Measurements from ENCODE around the gene RHOH.
A peak's percentile ranks its signal among the peaks of the same experiment; 100 is the strongest.

RHOH gene

GRCh38 chr4:40190019-40190418 is 6.8 kb upstream of the RHOH start:
- DNase-seq, result peak; percentile 74

- DNase-seq, result no peak
Measured at GRCh38 chr4:40190465-40190864, 6.4 kb upstream of the RHOH start.

GRCh38 chr4:40190880-40191815 is 5.7 kb upstream of the RHOH start:
- peak; percentile 49 for DNase-seq

GRCh38 chr4:40192114-40193015 is 4.5 kb upstream of the RHOH start:
- DNase-seq, result no peak

DNA sequence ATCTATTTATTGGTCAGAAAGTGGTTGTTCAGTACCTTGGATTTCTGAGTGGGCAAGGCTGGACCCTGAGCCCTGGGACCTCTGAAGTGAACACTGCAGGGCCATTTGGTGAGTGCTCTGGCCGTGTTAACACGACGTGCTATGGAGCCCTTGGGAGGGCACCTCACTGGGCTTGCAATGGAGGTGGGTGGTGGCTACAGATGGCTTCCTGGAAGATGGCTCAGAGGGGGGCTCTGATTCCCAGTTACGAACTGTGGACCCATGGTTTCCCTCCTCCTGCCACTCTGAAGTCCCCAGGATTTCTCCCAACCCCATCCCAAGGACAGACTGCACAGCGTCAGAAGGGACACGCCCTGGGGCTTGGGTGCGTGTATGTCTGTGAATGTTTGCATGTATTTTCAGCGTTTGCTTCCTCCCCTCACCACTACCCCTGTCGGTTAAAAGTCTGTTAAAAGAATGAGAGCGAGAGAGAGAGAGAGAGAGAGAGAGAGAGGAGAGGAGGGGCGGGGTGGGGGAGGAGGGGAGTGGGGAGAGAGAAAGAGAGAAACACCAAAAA is 3.7 kb upstream of the RHOH start:
- DNase-seq, result no peak

- no peak for DNase-seq
Measured at GRCh38 chr4:40193578-40193977, 3.3 kb upstream of the RHOH start.

- no peak for DNase-seq
Measured at GRCh38 chr4:40194602-40195161, 2.1 kb upstream of the RHOH start.

DNA sequence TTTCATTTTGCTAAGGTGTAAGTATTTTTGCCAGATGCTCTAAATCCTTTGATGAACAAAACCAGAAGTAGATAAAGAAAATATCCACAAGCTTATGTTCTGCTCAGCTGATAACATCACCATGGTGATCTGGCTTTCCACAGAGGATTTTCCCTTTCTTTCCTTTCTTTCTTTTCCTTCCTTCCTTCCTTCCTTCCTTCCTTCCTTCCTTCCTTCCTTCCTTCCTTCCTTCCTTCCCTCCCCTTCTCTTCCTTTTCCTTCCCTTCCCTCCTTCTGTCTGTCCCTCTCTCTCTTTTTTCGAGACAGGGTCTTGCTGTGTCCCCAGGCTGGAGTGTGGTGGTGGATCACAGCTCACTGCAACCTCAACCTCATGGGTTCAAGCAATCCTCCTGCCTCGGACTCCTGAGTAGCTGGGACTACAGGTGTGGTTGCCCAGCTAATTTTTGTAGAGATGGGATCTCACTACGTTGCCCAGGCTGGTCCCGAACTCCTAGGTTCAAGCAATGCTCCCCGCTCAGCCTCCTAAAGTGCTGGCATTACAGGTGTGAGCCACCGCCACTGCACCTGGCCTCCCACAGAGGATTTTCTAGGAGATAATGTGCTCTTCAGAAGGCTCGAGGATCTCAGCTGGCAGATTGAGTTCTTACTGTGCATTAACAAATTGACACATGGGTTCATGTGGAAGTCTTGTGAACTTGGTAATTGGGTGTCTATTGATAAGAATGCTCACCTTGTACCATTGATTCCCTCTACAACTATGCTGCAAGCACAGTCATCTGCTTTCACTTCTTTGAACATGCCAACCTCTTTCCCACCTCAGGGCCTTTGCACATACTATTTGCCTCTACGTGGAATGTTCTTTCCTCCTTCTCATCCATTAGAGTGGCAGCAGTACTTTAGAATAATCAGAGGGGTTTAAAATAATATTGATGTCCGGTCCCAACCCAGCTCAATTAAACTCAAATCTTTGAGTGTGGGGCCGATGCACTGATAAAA is 1.4 kb upstream of the RHOH start:
- DNase-seq, result no peak

DNA sequence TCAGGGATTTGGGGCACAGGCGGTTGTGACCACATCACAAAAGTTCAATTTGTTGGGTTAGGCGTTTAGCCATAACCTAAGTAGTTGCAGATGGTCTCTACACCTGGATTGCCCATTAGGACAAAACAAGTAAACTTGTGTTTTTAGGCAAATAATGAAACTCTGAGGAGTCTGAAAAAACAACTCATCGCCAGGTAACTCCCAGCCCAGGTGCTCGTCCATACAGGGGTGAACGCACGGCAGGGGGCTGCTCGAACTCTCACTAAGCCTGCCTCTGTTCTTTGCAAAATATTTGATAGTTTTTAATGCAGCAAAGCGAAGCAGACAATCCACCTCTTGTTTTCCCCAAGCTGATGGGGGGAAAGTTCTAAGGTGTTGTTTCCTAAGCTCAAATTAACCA is 559 bp upstream of the RHOH start:
- no peak for DNase-seq

DNA sequence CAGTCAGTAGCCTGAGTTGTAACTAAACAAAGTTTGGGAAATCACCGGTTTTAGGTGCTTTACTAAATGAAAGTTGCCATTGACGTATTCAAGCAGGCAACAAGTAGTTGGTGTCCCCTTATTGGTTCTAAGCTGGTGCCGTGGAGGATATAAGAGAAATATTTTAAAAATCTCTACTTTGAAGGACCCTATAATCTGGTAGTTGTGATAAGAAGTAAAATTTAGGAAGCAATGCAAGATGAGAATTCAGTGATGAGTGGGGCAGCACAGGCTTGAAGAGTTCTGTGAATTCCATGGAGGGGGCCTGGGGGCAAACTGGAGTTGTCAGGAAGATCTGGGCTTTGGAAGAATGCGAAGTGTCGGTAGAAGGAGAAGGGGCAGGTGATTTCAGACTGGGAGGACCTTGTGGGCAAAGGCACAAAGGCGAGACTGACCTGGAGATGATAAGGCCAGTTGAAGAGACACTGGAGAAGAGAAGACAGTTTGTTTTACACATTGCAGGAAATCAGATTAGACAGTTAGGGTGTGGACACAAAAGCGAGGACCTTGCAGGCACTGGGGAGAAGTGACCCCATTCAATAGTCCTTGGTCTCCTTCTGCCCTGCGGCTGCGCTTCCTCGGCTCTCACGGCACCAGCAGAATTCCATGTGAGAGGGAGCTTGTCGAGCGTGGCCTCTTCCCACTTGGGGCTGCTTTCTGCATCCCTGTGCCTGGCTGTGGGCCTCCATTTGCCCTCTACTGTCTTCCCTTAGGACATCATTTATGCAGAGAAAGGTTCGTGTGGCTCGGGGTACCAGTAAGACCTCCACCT is 1.3 kb downstream of the RHOH start:
- DNase-seq, result no peak

DNA sequence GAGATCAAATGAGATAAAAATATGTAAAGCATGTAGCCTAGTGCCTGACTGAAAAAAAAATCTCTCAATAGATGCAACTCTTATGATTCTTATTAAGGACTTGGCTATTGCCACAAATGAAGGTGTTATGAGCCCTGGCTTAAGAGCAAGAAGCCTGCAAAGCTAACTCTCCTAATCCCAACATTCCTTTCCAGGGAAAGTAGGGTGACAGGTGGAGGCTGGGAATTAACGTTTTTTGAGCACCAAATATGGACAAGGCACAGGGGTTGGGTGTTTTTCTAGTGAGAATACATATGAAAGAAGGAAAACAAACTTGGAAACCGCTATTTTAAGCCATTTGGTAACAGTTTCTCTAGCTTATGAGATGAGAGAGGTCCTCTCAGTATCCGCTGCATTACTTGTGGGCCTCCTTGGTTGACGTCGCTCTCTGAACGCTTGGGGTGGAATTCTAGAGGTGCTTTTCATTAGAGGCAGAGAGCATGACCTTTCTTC is 2.4 kb downstream of the RHOH start:
- DNase-seq, result no peak

- no peak for DNase-seq
Measured at GRCh38 chr4:40199999-40200874, 3.4 kb downstream of the RHOH start.

- peak; percentile 4 for DNase-seq
Measured at GRCh38 chr4:40200875-40201801, 4.3 kb downstream of the RHOH start.

GRCh38 chr4:40201898-40202297 is 5.1 kb downstream of the RHOH start:
- no peak for DNase-seq

GRCh38 chr4:40202474-40202873 is 5.6 kb downstream of the RHOH start:
- no peak for DNase-seq

DNA sequence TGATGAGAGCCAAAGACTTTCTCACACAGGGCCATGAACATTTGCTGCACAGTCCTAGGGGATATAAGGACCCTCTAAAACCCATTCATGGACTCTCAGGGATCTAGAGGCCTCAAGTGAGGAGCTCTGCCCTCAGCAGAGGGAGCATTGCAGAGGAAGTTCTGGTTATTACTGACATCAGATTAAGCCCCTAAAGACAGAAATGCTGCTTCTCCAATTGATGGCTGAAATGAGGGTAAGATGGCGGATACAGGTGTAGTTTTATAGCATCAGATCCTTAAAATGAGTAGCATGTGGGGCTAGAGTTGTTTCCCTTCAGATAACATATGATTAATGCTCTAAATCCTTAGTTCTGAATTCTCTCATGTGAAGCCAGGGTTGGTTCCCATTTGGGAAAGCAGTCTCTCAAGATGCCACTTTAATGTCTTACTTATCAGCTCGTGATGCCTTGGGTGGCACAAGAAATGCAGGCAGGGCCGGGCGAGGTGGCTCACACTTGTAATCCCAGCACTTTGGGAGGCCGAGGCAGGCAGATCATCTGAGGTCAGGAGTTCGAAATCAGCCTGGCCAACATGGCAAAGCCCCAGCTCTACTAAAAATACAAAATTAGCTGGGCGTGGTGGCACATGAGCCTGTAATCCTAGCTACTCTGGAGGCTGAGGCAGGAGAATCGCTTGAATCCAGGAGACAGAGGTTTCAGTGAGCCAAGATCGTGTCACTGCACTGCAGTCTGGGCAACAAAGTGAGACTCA is 7.9 kb downstream of the RHOH start:
- DNase-seq, result no peak

- no peak for DNase-seq
Measured at GRCh38 chr4:40205259-40206198, 8.7 kb downstream of the RHOH start.
